GM12892 (cell line): ENCODE data around the gene ATP5F1B.

Source experiments
- POLR2A ChIP-seq: IDR thresholded peaks from 2 replicates; pipeline ENCODE4 v1.6.1; 2011; ENCODE audit warnings: low read depth, low read length, control low read depth
- POLR2AphosphoS5 ChIP-seq: IDR thresholded peaks from 2 replicates; pipeline ENCODE4 v1.6.1; 2011; ENCODE audit warnings: low read depth, low read length, control low read depth

- TF ChIP-seq POLR2AphosphoS5 (no peak), POLR2A (no peak)
Observed at GRCh38 chr12:56670836-56671235, 25.1 kb upstream of the ATP5F1B start.
